Endothelial cell of umbilical vein (primary cell): Measurements from ENCODE around the gene SERPIND1. TPM values are rescaled to one million over a fixed set of nuclear protein-coding genes. Genes with fewer than 3 reads are reported as not detected.

Experiments used
- BruUV-seq: library from RNA; stranded (reverse); fragments of 400-500 nt; replicated peaks from 2 replicates; lab custom pipeline; 2021; lab: Mats Ljungman, UMichigan
- CTCF ChIA-PET: fragments of 300-600, 350-600 bp; sonication (Branson Sonifier 250); formaldehyde crosslinking; loops from one replicate; lab custom pipeline; 2021; ENCODE audit warnings: antibody characterized with exemption, inconsistent platforms; lab: Charles Lee
- POLR2A ChIA-PET: fragments of 300-600, 350-600 bp; sonication (Branson Sonifier 250); formaldehyde crosslinking; loops from one replicate; lab custom pipeline; 2021; ENCODE audit warnings: antibody characterized with exemption, inconsistent platforms; lab: Charles Lee
- DNase-seq: peaks from one replicate; pipeline ENCODE4 v3.0.0-alpha.2; 2011; ENCODE audit warnings: low read depth, low spot score
- FAIRE-seq: peaks from 2 replicates; lab custom pipeline; 2011; peaks lifted over from hg19 to GRCh38; lab: Jason Lieb, UNC
- H2AFZ ChIP-seq: 2 replicates; pipeline ENCODE4 v1.6.0; 2012; ENCODE audit warnings: low read depth, low read length, control low read depth, inconsistent platforms
- H3K27ac ChIP-seq: 2 replicates; pipeline ENCODE4 v1.5.1; 2011; ENCODE audit warnings: low read depth, mild to moderate bottlenecking, control low read depth, low read length, moderate library complexity; ENCODE audit not compliant: insufficient read depth
- H3K27me3 ChIP-seq, 2 experiments: 2 replicates each; pipeline versions ENCODE4 v1.6.0 to v1.6.1; 2011; ENCODE audit warnings: low read length in 2 of 2, mixed read lengths in 1 of 2; ENCODE audit not compliant: control insufficient read depth in 2 of 2, insufficient read depth in 2 of 2
- H3K36me3 ChIP-seq, 2 experiments: 2 replicates in 1 of 2; 3 replicates in 1 of 2; pipeline ENCODE4 v1.5.1; 2011; ENCODE audit warnings: low read length in 2 of 2, mild to moderate bottlenecking in 1 of 2, moderate library complexity in 1 of 2; ENCODE audit not compliant: control insufficient read depth in 2 of 2, insufficient read depth in 2 of 2; ENCODE audit errors: extremely low read depth in 1 of 2
- H3K4me1 ChIP-seq: 3 replicates; pipeline ENCODE4 v1.5.1; 2011; ENCODE audit warnings: mild to moderate bottlenecking, low read length; ENCODE audit not compliant: control insufficient read depth, insufficient read depth; ENCODE audit errors: extremely low read depth
- H3K4me2 ChIP-seq: 2 replicates; pipeline ENCODE4 v1.6.1; 2011; ENCODE audit warnings: low read length, control low read depth, mixed read lengths; ENCODE audit not compliant: insufficient read depth
- H3K4me3 ChIP-seq, 3 experiments: fragments of 200-600 bp in 1 of 3; sonication (generic), shearing (Covaris generic) in 1 of 3; replicated peaks in 1 of 3; 2 replicates each; pipeline ENCODE4 v1.5.1; 2011 to 2016; ENCODE audit warnings: control low read depth in 3 of 3, low read length in 3 of 3, mild to moderate bottlenecking in 2 of 3, inconsistent platforms in 1 of 3, low read depth in 1 of 3, moderate library complexity in 1 of 3; ENCODE audit not compliant: insufficient read depth in 1 of 3
- H3K79me2 ChIP-seq: 2 replicates; pipeline ENCODE4 v1.6.0; 2012; ENCODE audit warnings: low read length, inconsistent platforms; ENCODE audit not compliant: control insufficient read depth, insufficient read depth
- H3K9ac ChIP-seq: replicated peaks from 2 replicates; pipeline ENCODE3; 2011; ENCODE audit warnings: low read length, control low read depth; ENCODE audit not compliant: insufficient read depth; ENCODE audit errors: extremely low read depth
- H3K9me1 ChIP-seq: replicated peaks from 3 replicates; pipeline ENCODE4 v1.6.0; 2011; ENCODE audit warnings: mild to moderate bottlenecking, low read length; ENCODE audit not compliant: control insufficient read depth, insufficient read depth; ENCODE audit errors: extremely low read depth
- H3K9me3 ChIP-seq: replicated peaks from 2 replicates; pipeline ENCODE4 v1.5.1; 2012; ENCODE audit warnings: low read length, inconsistent platforms; ENCODE audit not compliant: control insufficient read depth, insufficient read depth
- H4K20me1 ChIP-seq: replicated peaks from 2 replicates; pipeline ENCODE3; 2011; ENCODE audit warnings: mild to moderate bottlenecking, low read length; ENCODE audit not compliant: control insufficient read depth, insufficient read depth; ENCODE audit errors: extremely low read depth
- EZH2 ChIP-seq: IDR thresholded peaks from 2 replicates; pipeline ENCODE4 v1.6.1; 2012; ENCODE audit warnings: borderline replicate concordance, low read depth, mild to moderate bottlenecking, moderate library complexity, low read length, inconsistent platforms; ENCODE audit not compliant: severe bottlenecking
- FOS ChIP-seq: IDR thresholded peaks from 2 replicates; pipeline ENCODE4 v1.6.1; 2011; ENCODE audit warnings: mild to moderate bottlenecking, low read length, moderate library complexity, borderline replicate concordance; ENCODE audit not compliant: insufficient read depth
- GATA2 ChIP-seq: IDR thresholded peaks from 2 replicates; pipeline ENCODE4 v1.7.0; 2011; ENCODE audit warnings: low read depth, mild to moderate bottlenecking, moderate library complexity, mixed read lengths, low read length; ENCODE audit not compliant: insufficient read length, insufficient read depth
- JUN ChIP-seq: IDR thresholded peaks from 2 replicates; pipeline ENCODE4 v1.6.1; 2011; ENCODE audit warnings: borderline replicate concordance, low read depth; ENCODE audit not compliant: insufficient read length, insufficient read depth
- MYC ChIP-seq: IDR thresholded peaks from one replicate; pipeline ENCODE4 v1.6.1; 2011; ENCODE audit warnings: mild to moderate bottlenecking, low read depth, low read length
- POLR2A ChIP-seq: IDR thresholded peaks from 2 replicates; pipeline ENCODE4 v1.6.1; 2012; ENCODE audit warnings: low read depth, mild to moderate bottlenecking, control low read depth, low read length
- POLR2AphosphoS5 ChIP-seq: IDR thresholded peaks from 2 replicates; pipeline ENCODE4 v1.6.1; 2012; ENCODE audit warnings: low read depth, mild to moderate bottlenecking, control low read depth, low read length, moderate library complexity; ENCODE audit not compliant: insufficient read depth
- dilution Hi-C: fragments of 300-500 bp; cut with MboI; formaldehyde crosslinking; loops from one replicate; pipeline ENCODE4 v1.15.0; 2019; ENCODE audit warnings: low sequenced_read_pairs; ENCODE audit not compliant: extremely low pct_ligation_motif_present
- intact Hi-C: fragments of 100-400 bp; cut with micrococcal nuclease; formaldehyde crosslinking; loops from one replicate; pipeline ENCODE4 v1.10.0; 2022
- polyA plus RNA-seq, 4 experiments: library from polyadenylated mRNA; depleted of rRNA in 3 of 4; stranded (reverse) in 3 of 4; unstranded in 1 of 4; fragments of >200 nt; gene quantifications; 2 replicates each; pipeline versions ENCODE4 v1.2.1 to v1.2.3, GENCODE V29; 2011 to 2012; ENCODE audit warnings: missing spikeins in 1 of 4
- total RNA-seq: library from RNA; stranded (reverse); gene quantifications from 2 replicates; pipeline ENCODE4 v1.2.3, GENCODE V29; 2021
- TF ChIP-seq, protein P1 (sequence below), 2 donors: IDR thresholded peaks; 1 replicate in 1 of 2; 2 replicates in 1 of 2; pipeline ENCODE4 v1.5.1; 2011; ENCODE audit warnings: low read length in 2 of 2, mild to moderate bottlenecking in 2 of 2, moderate library complexity in 2 of 2, control low read depth in 1 of 2, inconsistent platforms in 1 of 2, low read depth in 1 of 2; ENCODE audit not compliant: insufficient read depth in 1 of 2; ENCODE audit errors: extremely low read depth in 1 of 2
- TF ChIP-seq, protein P2 (sequence below): IDR thresholded peaks from 2 replicates; pipeline ENCODE4 v1.6.1; 2011; ENCODE audit not compliant: insufficient read depth, insufficient read length

SERPIND1 gene
- total and polyA plus RNA-seq, 2 donors (not counting 3 experiments of a cell fraction or from before 2014, with no cell fraction given) = 0.94 to 1.8 TPM

DNA sequence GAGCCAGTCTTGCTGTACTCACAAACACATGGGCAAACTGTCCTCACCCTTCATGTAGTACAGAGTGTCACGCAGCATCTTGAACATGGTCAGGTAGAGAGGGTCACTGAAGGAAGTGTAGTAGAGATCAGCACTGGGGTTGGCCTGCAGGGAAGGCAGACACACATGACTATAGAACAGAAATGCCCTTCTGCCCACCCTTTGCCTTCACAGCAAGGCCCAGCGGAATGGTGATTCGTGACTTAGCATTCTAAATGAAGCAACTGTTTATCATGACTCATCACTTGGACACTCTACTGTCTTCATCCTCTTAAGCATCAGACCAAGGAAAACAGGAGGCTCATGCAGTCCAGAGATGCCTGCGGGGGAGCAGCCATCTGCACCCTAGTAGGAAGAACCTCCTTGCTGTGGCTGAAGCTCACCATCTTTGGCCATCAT, 33.4 kb downstream of the SERPIND1 start:
- Histone ChIP-seq H3K4me3 (no peak overlapping the region), H3K4me2 (no peak overlapping the region), H3K9me1 (no peaks in the 10 kb centered on the region), H3K4me1 (no peaks in the 10 kb centered on the region), H2AFZ (no peak overlapping the region), H3K27ac (no peak overlapping the region), H3K9ac (no peak overlapping the region), H3K9me3 (no peaks in the 10 kb centered on the region), H3K79me2 (no peaks in the 10 kb centered on the region), H4K20me1 (no peaks in the 10 kb centered on the region), H3K27me3 (no peaks in the 10 kb centered on the region), H3K36me3 (peaks cover 2 to 32% of the 10 kb centered on the region in 2 experiments)
- no peak for FAIRE-seq
- intact Hi-C loops (no loop called here), dilution Hi-C loops (no loop called here)
- POLR2A ChIA-PET = no interaction called here
- TF ChIP-seq GATA2 (no peak), MYC (no peak), POLR2A (no peak), JUN (no peak), EZH2 (no peak), FOS (no peak)
- DNase-seq = no peak
- BruUV-seq = no TSS peak
- CTCF ChIA-PET = no interaction called here

DNA sequence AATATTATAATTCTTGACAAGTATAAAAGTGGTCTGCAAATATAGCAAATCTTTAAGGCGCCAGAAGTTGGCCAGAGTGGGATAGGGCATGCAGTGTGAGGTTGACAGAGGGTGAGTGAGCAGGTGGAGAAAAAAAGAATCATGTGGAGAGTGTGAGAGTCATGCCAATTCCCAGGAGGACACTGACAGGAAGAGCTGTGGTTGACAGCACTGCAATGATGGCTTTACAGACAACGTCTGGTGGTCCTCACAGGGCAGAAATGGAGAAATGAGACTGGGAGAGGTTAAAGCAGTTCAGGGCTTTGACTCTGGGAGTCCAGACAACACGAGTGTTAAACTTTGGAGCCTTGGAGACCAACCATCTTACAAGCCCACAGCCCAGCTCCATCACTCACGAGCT, 34.9 kb downstream of the SERPIND1 start:
- Histone ChIP-seq H3K27me3 (no peaks in the 10 kb centered on the region), H2AFZ (no peak overlapping the region), H3K4me1 (no peaks in the 10 kb centered on the region), H3K9me1 (no peaks in the 10 kb centered on the region), H3K27ac (no peak overlapping the region), H4K20me1 (no peaks in the 10 kb centered on the region), H3K36me3 (peaks cover 4 to 26% of the 10 kb centered on the region in 2 experiments), H3K4me2 (no peak overlapping the region), H3K9ac (no peak overlapping the region), H3K9me3 (no peaks in the 10 kb centered on the region), H3K4me3 (no peak overlapping the region), H3K79me2 (no peaks in the 10 kb centered on the region)
- ChIA-PET CTCF (interaction anchor here (1.0 to 1.2 kb wide), 3 partner anchors 8 to 77 kb away, joined by 3 to 5 read pairs (median 3); no protein-coding TSS in a partner anchor), POLR2A (no interaction called here)
- dilution Hi-C loops (no loop called here), intact Hi-C loops (no loop called here)
- no peak for TF ChIP-seq JUN
- TF ChIP-seq MYC = no peak
- no peak for TF ChIP-seq POLR2AphosphoS5
- TF ChIP-seq, protein P1, sequence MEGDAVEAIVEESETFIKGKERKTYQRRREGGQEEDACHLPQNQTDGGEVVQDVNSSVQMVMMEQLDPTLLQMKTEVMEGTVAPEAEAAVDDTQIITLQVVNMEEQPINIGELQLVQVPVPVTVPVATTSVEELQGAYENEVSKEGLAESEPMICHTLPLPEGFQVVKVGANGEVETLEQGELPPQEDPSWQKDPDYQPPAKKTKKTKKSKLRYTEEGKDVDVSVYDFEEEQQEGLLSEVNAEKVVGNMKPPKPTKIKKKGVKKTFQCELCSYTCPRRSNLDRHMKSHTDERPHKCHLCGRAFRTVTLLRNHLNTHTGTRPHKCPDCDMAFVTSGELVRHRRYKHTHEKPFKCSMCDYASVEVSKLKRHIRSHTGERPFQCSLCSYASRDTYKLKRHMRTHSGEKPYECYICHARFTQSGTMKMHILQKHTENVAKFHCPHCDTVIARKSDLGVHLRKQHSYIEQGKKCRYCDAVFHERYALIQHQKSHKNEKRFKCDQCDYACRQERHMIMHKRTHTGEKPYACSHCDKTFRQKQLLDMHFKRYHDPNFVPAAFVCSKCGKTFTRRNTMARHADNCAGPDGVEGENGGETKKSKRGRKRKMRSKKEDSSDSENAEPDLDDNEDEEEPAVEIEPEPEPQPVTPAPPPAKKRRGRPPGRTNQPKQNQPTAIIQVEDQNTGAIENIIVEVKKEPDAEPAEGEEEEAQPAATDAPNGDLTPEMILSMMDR (IDR thresholded peaks at IDR 0.05; ENCODE audit: extremely low read depth in 1 of 2, insufficient read depth in 1 of 2, low read depth in 1 of 2, low read length in 2 of 2) = no peak
- TF ChIP-seq, protein P2, sequence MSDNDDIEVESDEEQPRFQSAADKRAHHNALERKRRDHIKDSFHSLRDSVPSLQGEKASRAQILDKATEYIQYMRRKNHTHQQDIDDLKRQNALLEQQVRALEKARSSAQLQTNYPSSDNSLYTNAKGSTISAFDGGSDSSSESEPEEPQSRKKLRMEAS = no peak
- TF ChIP-seq EZH2 = no peak
- TF ChIP-seq FOS = no peak
- no peak for TF ChIP-seq GATA2
- no peak for TF ChIP-seq POLR2A
- DNase-seq (no peak), FAIRE-seq (no peak)
- no TSS peak for BruUV-seq
